VCaP (cell line): Measurements from ENCODE around the gene OCIAD1.

Source experiments
- H3K27ac ChIP-seq: fragments of 450-650 bp; 2 replicates; pipeline ENCODE4 v1.5.1; 2017
- CTCF ChIP-seq: fragments of 450-650 bp; conservative IDR thresholded peaks from 2 replicates; pipeline ENCODE4 v1.5.1; 2017; ENCODE audit warnings: mild to moderate bottlenecking, moderate library complexity

The OCIAD1 gene

GRCh38 chr4:48907706-48908477 is 77.0 kb downstream of the OCIAD1 start:
- H3K27ac ChIP-seq: no peak overlapping the region
- TF ChIP-seq CTCF: no peak

- H3K27ac ChIP-seq: no peak overlapping the region
- no peak for TF ChIP-seq CTCF
These were observed 77.8 kb downstream of the OCIAD1 start for GRCh38 chr4:48908687-48909086.

- TF ChIP-seq CTCF: no peak
- no peak overlapping the region for H3K27ac ChIP-seq
These were observed 78.8 kb downstream of the OCIAD1 start for GRCh38 chr4:48909697-48910096.

GRCh38 chr4:48910511-48910910 is 79.6 kb downstream of the OCIAD1 start:
- no peak for TF ChIP-seq CTCF

More at GRCh38 chr4:48910511-48910910, 79.6 kb downstream of the OCIAD1 start:
- no peak overlapping the region for H3K27ac ChIP-seq
